ENCODE results near the gene CHMP6. TPM values are rescaled to one million over a fixed set of nuclear protein-coding genes. Genes with fewer than 3 reads are reported as not detected.
A peak's percentile ranks its signal among the peaks of the same experiment; 100 is the strongest.

Gene CHMP6
- total and polyA plus RNA-seq, 7 donors = 15.7 to 40.4 (median 28.2) TPM

- WGBS, 2 donors = 57 to 59% methylated on average over 6 of the region's 6 CpGs
- no peaks in the 10 kb centered on the region for H3K27me3 ChIP-seq
- no peak for DNase-seq
- H3K9me3 ChIP-seq = no peaks in the 10 kb centered on the region
- no peaks in the 10 kb centered on the region for H3K36me3 ChIP-seq
- peak overlapping the region in 1 of 4 donors; percentile 1 for H3K4me3 ChIP-seq
- H3K4me1 ChIP-seq = peaks cover 0 to 98% (median 94%) of the 10 kb centered on the region in 4 donors
- TF ChIP-seq CTCF (IDR thresholded peaks at IDR 0.05) (peak in 3 of 4 experiments; percentile 10 to 31 (median 17)), EP300 (IDR thresholded peaks at IDR 0.05) (no peak)
- peak overlapping the region; percentile 3 to 92 (median 87) for H3K27ac ChIP-seq
- intact Hi-C loops (cut with DNase I) = no loop called here
These were observed 49.2 kb downstream of the CHMP6 start for GRCh38 chr17:81040791-81041337.

GRCh38 chr17:81042606-81043005 is 51.0 kb downstream of the CHMP6 start:
- TF ChIP-seq POLR2AphosphoS5 (IDR thresholded peaks at IDR 0.05) (no peak), CTCF (IDR thresholded peaks at IDR 0.05) (no peak), POLR2A (IDR thresholded peaks at IDR 0.05) (no peak), EP300 (IDR thresholded peaks at IDR 0.05) (no peak)
- peaks cover 0 to 98% (median 94%) of the 10 kb centered on the region in 4 donors for H3K4me1 ChIP-seq
- no peaks in the 10 kb centered on the region for H3K27me3 ChIP-seq
- H3K4me3 ChIP-seq = no peak overlapping the region
- 96 to 97% methylated on average over 9 of the region's 9 CpGs for WGBS, 2 donors
- H3K36me3 ChIP-seq = no peaks in the 10 kb centered on the region
- intact Hi-C loops (cut with DNase I) = no loop called here
- H3K9me3 ChIP-seq = no peaks in the 10 kb centered on the region
- DNase-seq = no peak
- peak overlapping the region in 2 of 4 donors; percentile 84 to 92 for H3K27ac ChIP-seq

- TF ChIP-seq EP300 (IDR thresholded peaks at IDR 0.05) = no peak
- no peak for TF ChIP-seq POLR2AphosphoS5 (IDR thresholded peaks at IDR 0.05)
- no peak for TF ChIP-seq CTCF (IDR thresholded peaks at IDR 0.05)
- no peak for TF ChIP-seq POLR2A (IDR thresholded peaks at IDR 0.05)
- H3K4me1 ChIP-seq = peaks cover 0 to 98% (median 94%) of the 10 kb centered on the region in 4 donors
- no peaks in the 10 kb centered on the region for H3K27me3 ChIP-seq
- peak overlapping the region; percentile 67 to 92 (median 80) for H3K27ac ChIP-seq
- no peaks in the 10 kb centered on the region for H3K9me3 ChIP-seq
- H3K36me3 ChIP-seq = no peaks in the 10 kb centered on the region
- intact Hi-C loops (cut with DNase I) = no loop called here
- DNase-seq = no peak
- H3K4me3 ChIP-seq = no peak overlapping the region
- WGBS, 2 donors = 91 to 94% methylated on average over 19 of the region's 19 CpGs
These were observed 51.7 kb downstream of the CHMP6 start for GRCh38 chr17:81043319-81043724.

GRCh38 chr17:81043725-81044427 is 52.2 kb downstream of the CHMP6 start:
- H3K36me3 ChIP-seq = no peaks in the 10 kb centered on the region
- TF ChIP-seq EP300 (IDR thresholded peaks at IDR 0.05) (no peak), CTCF (IDR thresholded peaks at IDR 0.05) (no peak), POLR2AphosphoS5 (IDR thresholded peaks at IDR 0.05) (no peak), POLR2A (IDR thresholded peaks at IDR 0.05) (no peak)
- H3K4me3 ChIP-seq = no peak overlapping the region
- no peak for DNase-seq
- H3K27me3 ChIP-seq = no peaks in the 10 kb centered on the region
- peaks cover 0 to 98% (median 94%) of the 10 kb centered on the region in 4 donors for H3K4me1 ChIP-seq
- intact Hi-C loops (cut with DNase I) = no loop called here
- peak overlapping the region; percentile 67 to 92 (median 80) for H3K27ac ChIP-seq
- 80 to 83% methylated on average over 38 of the region's 38 CpGs for WGBS, 2 donors
- H3K9me3 ChIP-seq = no peaks in the 10 kb centered on the region
